ENCODE measurements around the gene FOXRED1.
"Not testable (repeated sequence)": the region's sequence is repeated elsewhere in the genome, so short reads cannot be mapped to it uniquely, and the experiment has no call there.

FOXRED1 gene

GRCh38 chr11:126253265-126253664, 15.7 kb upstream of the FOXRED1 start:
- TF ChIP-seq SP1 (IDR thresholded peaks at IDR 0.05): no peak
- no peak for TF ChIP-seq CTBP1 (IDR thresholded peaks at IDR 0.05; ENCODE audit: borderline replicate concordance)
- TF ChIP-seq SUZ12 (IDR thresholded peaks at IDR 0.05): no peak
- no peak for TF ChIP-seq FOXM1 (IDR thresholded peaks at IDR 0.05; ENCODE audit: borderline replicate concordance)
- no peak for TF ChIP-seq FOXK2 (IDR thresholded peaks at IDR 0.05)
- TF ChIP-seq BHLHE40 (IDR thresholded peaks at IDR 0.05; ENCODE audit: borderline replicate concordance): no peak
- no peak for DNase-seq (ENCODE audit: extremely low spot score)
- ChIA-PET POLR2A (interaction anchor here (1.0 kb wide), 1 partner anchor 16 kb away, joined by 3 read pairs; the partner anchor contains the start of genes FOXRED1 and SRPRA), CTCF (no interaction called here)

- ChIA-PET CTCF (no interaction called here), POLR2A (interaction anchor here (2.9 kb wide), 1 partner anchor 14 kb away, joined by 8 read pairs; the partner anchor contains the start of genes FOXRED1 and SRPRA)
- no peak for DNase-seq (ENCODE audit: extremely low spot score)
- no peak for TF ChIP-seq CTBP1 (IDR thresholded peaks at IDR 0.05; ENCODE audit: borderline replicate concordance)
These were observed 14.1 kb upstream of the FOXRED1 start for GRCh38 chr11:126254819-126255218.

GRCh38 chr11:126255507-126255906, 13.4 kb upstream of the FOXRED1 start:
- CTCF ChIA-PET; DNase-seq (ENCODE audit: extremely low spot score): not testable (repeated sequence)
- POLR2A ChIA-PET: interaction anchor here (2.9 kb wide), 1 partner anchor 13 kb away, joined by 8 read pairs; the partner anchor contains the start of genes FOXRED1 and SRPRA

- ChIA-PET POLR2A (interaction anchor here (2.9 kb wide), 1 partner anchor 13 kb away, joined by 8 read pairs; the partner anchor contains the start of genes FOXRED1 and SRPRA), CTCF (no interaction called here)
- no peak for TF ChIP-seq CTBP1 (IDR thresholded peaks at IDR 0.05; ENCODE audit: borderline replicate concordance)
- TF ChIP-seq PKNOX1 (IDR thresholded peaks at IDR 0.05): no peak
- no peak for TF ChIP-seq L3MBTL2 (conservative IDR thresholded peaks at IDR 0.05)
- TF ChIP-seq ZNF384 (IDR thresholded peaks at IDR 0.05): no peak
- TF ChIP-seq FOXK2 (IDR thresholded peaks at IDR 0.05): no peak
- TF ChIP-seq HDGF (IDR thresholded peaks at IDR 0.05; ENCODE audit: borderline replicate concordance): no peak
- TF ChIP-seq FOXM1 (IDR thresholded peaks at IDR 0.05; ENCODE audit: borderline replicate concordance): no peak
- TF ChIP-seq SP1 (IDR thresholded peaks at IDR 0.05): no peak
- no peak for TF ChIP-seq SUZ12 (IDR thresholded peaks at IDR 0.05)
- TF ChIP-seq BHLHE40 (IDR thresholded peaks at IDR 0.05; ENCODE audit: borderline replicate concordance): no peak
- TF ChIP-seq ARNT (IDR thresholded peaks at IDR 0.05): no peak
- DNase-seq (ENCODE audit: extremely low spot score): no peak
These were observed 12.7 kb upstream of the FOXRED1 start for GRCh38 chr11:126256216-126256615.

GRCh38 chr11:126257144-126257543, 11.8 kb upstream of the FOXRED1 start:
- TF ChIP-seq HDGF (IDR thresholded peaks at IDR 0.05; ENCODE audit: borderline replicate concordance): no peak
- TF ChIP-seq PKNOX1 (IDR thresholded peaks at IDR 0.05): no peak
- TF ChIP-seq SP1 (IDR thresholded peaks at IDR 0.05): no peak
- TF ChIP-seq CTBP1 (IDR thresholded peaks at IDR 0.05; ENCODE audit: borderline replicate concordance): no peak
- TF ChIP-seq FOXK2 (IDR thresholded peaks at IDR 0.05): no peak
- no peak for TF ChIP-seq L3MBTL2 (conservative IDR thresholded peaks at IDR 0.05)
- TF ChIP-seq BHLHE40 (IDR thresholded peaks at IDR 0.05; ENCODE audit: borderline replicate concordance): no peak
- no peak for TF ChIP-seq NFRKB (IDR thresholded peaks at IDR 0.05)
- TF ChIP-seq FOXM1 (IDR thresholded peaks at IDR 0.05; ENCODE audit: borderline replicate concordance): no peak
- CTCF ChIA-PET: no interaction called here

GRCh38 chr11:126257764-126258163, 11.2 kb upstream of the FOXRED1 start:
- ChIA-PET POLR2A (interaction anchor here (0.9 kb wide), 1 partner anchor 46 kb away, joined by 3 read pairs; the partner anchor contains the start of gene DCPS), CTCF (no interaction called here)
- no peak for DNase-seq (ENCODE audit: extremely low spot score)
- no peak for TF ChIP-seq FOXA1 (IDR thresholded peaks at IDR 0.05)
- no peak for TF ChIP-seq ZNF384 (IDR thresholded peaks at IDR 0.05)
- no peak for TF ChIP-seq SP1 (IDR thresholded peaks at IDR 0.05)
- no peak for TF ChIP-seq HDGF (IDR thresholded peaks at IDR 0.05; ENCODE audit: borderline replicate concordance)
- TF ChIP-seq ELF4 (IDR thresholded peaks at IDR 0.05): no peak
- no peak for TF ChIP-seq SUZ12 (IDR thresholded peaks at IDR 0.05)
- TF ChIP-seq TARDBP (IDR thresholded peaks at IDR 0.05): no peak
- no peak for TF ChIP-seq FOXM1 (IDR thresholded peaks at IDR 0.05; ENCODE audit: borderline replicate concordance)

More at GRCh38 chr11:126257144-126257543, 11.8 kb upstream of the FOXRED1 start:
- DNase-seq (ENCODE audit: extremely low spot score): no peak
- POLR2A ChIA-PET: interaction anchor here (0.9 kb wide), 1 partner anchor 47 kb away, joined by 3 read pairs; the partner anchor contains the start of gene DCPS

- TF ChIP-seq ARNT (IDR thresholded peaks at IDR 0.05) (no peak), ELF4 (IDR thresholded peaks at IDR 0.05) (no peak), ZNF384 (IDR thresholded peaks at IDR 0.05) (no peak), PKNOX1 (IDR thresholded peaks at IDR 0.05) (no peak), LEF1 (IDR thresholded peaks at IDR 0.05; ENCODE audit: borderline replicate concordance) (no peak), FOXA1 (IDR thresholded peaks at IDR 0.05) (no peak), SP1 (IDR thresholded peaks at IDR 0.05) (no peak), HDGF (IDR thresholded peaks at IDR 0.05; ENCODE audit: borderline replicate concordance) (no peak)
- DNase-seq (ENCODE audit: extremely low spot score): no peak
- ChIA-PET POLR2A (interaction anchor here (1.0 kb wide), 1 partner anchor 21 kb away, joined by 3 read pairs; the partner anchor contains the start of gene TIRAP), CTCF (no interaction called here)
These were observed 6.7 kb upstream of the FOXRED1 start for GRCh38 chr11:126262216-126262615.

Data from HEK293T (cell line).